Motor neuron (in vitro differentiated cells): ENCODE results near the gene NKX3-2. TPM values are rescaled to one million over a fixed set of nuclear protein-coding genes. Genes with fewer than 3 reads are reported as not detected.

Experiments used
- ATAC-seq, 8 experiments: fragments of 200-7000 bp; cut with Tn5 transposase; replicated peaks in 6 of 8; 2 replicates each; pipeline ENCODE4 v1.8.0; 2021; ENCODE audit warnings: mild to moderate bottlenecking in 8 of 8, moderate library complexity in 8 of 8
- H3K27ac ChIP-seq, 2 donors: fragments of 250-450 bp; sonication (Bioruptor Pico); 2 replicates each; pipeline ENCODE4 v1.9.0; 2021; ENCODE audit warnings: antibody characterized with exemption in 2 of 2, mild to moderate bottlenecking in 2 of 2, moderate library complexity in 1 of 2
- H3K4me1 ChIP-seq, 2 donors: fragments of 250-450 bp; sonication (Bioruptor Pico); replicated peaks in 1 of 2; 2 replicates each; pipeline ENCODE4 v1.6.1; 2021; ENCODE audit warnings: antibody characterized with exemption in 2 of 2, mild to moderate bottlenecking in 2 of 2, moderate library complexity in 1 of 2
- H3K4me3 ChIP-seq, 5 donors: fragments of 250-450 bp; sonication (Bioruptor Pico); 2 replicates each; pipeline ENCODE4 v1.9.0; 2021; ENCODE audit warnings: antibody characterized with exemption in 5 of 5, mild to moderate bottlenecking in 5 of 5, moderate library complexity in 4 of 5
- WGBS, 10 experiments: fragments of 450-650 bp; shearing (Covaris generic); methylation state at CpG; one replicate each; pipeline ENCODE4 v1.0.0; 2022; 5-methylcytosine and 5-hydroxymethylcytosine counted together
- in situ Hi-C, 9 experiments: fragments of 400-800 bp; cut with MboI; loops; one replicate each; pipeline ENCODE4 v1.15.0; 2021; ENCODE audit warnings: low sequenced_read_pairs in 9 of 9, low pct_unique_long_range_greater_than_20kb in 2 of 9; ENCODE audit not compliant: unreplicated experiment in 9 of 9
- total RNA-seq, 8 experiments: library from RNA; unstranded; fragments of 300-600 nt; gene quantifications; 2 replicates each; pipeline versions ENCODE4 v1.2.3 to v1.2.4, GENCODE V29; 2022

Gene NKX3-2
- total RNA-seq, 8 experiments from 2014 or later: 0.43 to 24.3 (median 1.0) TPM

GRCh38 chr4:13511101-13511500, 33.2 kb downstream of the NKX3-2 start:
- no peak for ATAC-seq
- H3K4me3 ChIP-seq: no peak overlapping the region
- no peaks in the 10 kb centered on the region for H3K4me1 ChIP-seq
- no peak overlapping the region for H3K27ac ChIP-seq
- in situ Hi-C loops: no loop called here

- in situ Hi-C loops: no loop called here
- WGBS, 10 experiments: 33 to 43% (median 40%) methylated on average over 1 of the region's 1 CpG; no CpG with 5 or more reads in 7 of the 10 experiments
- Histone ChIP-seq H3K4me3 (no peak overlapping the region), H3K4me1 (no peaks in the 10 kb centered on the region), H3K27ac (no peak overlapping the region)
- ATAC-seq: no peak
Measured at GRCh38 chr4:13509442-13509841, 34.9 kb downstream of the NKX3-2 start.

- H3K4me1 ChIP-seq: no peaks in the 10 kb centered on the region
- ATAC-seq: no peak
- H3K27ac ChIP-seq: no peak overlapping the region
- H3K4me3 ChIP-seq: no peak overlapping the region
- 20 to 100% (median 89%) methylated on average over 2 to 5 of the region's 5 CpGs for WGBS, 10 experiments
- in situ Hi-C loops: no loop called here
Measured at GRCh38 chr4:13504374-13504773, 39.9 kb downstream of the NKX3-2 start.

- no peaks in the 10 kb centered on the region for H3K4me1 ChIP-seq
- no peak overlapping the region for H3K4me3 ChIP-seq
- in situ Hi-C loops: no loop called here
- no peak for ATAC-seq
- 13 to 100% (median 83%) methylated on average over 1 of the region's 1 CpG for WGBS, 10 experiments
- no peak overlapping the region for H3K27ac ChIP-seq
Measured at GRCh38 chr4:13498469-13498868, 45.8 kb downstream of the NKX3-2 start.

- no peak overlapping the region for H3K27ac ChIP-seq
- no peak for ATAC-seq
- in situ Hi-C loops: no loop called here
- no peaks in the 10 kb centered on the region for H3K4me1 ChIP-seq
- WGBS, 10 experiments: 10 to 76% (median 54%) methylated on average over 1 to 2 of the region's 2 CpGs; no CpG with 5 or more reads in 2 of the 10 experiments
- H3K4me3 ChIP-seq: no peak overlapping the region
Measured at GRCh38 chr4:13496605-13497004, 47.7 kb downstream of the NKX3-2 start.

- WGBS, 10 experiments: 6 to 100% (median 92%) methylated on average over 1 of the region's 1 CpG
- in situ Hi-C loops: no loop called here
- ATAC-seq: no peak
- Histone ChIP-seq H3K4me1 (no peaks in the 10 kb centered on the region), H3K4me3 (no peak overlapping the region), H3K27ac (no peak overlapping the region)
Measured at GRCh38 chr4:13495753-13496152, 48.6 kb downstream of the NKX3-2 start.

- no peak for ATAC-seq
- Histone ChIP-seq H3K27ac (no peak overlapping the region), H3K4me3 (no peak overlapping the region), H3K4me1 (no peaks in the 10 kb centered on the region)
- in situ Hi-C loops: no loop called here
Measured at GRCh38 chr4:13493793-13494192, 50.5 kb downstream of the NKX3-2 start.

GRCh38 chr4:13492747-13493146, 51.6 kb downstream of the NKX3-2 start:
- in situ Hi-C loops: no loop called here

More at GRCh38 chr4:13492747-13493146, 51.6 kb downstream of the NKX3-2 start:
- no peak for ATAC-seq
- WGBS, 10 experiments: 29 to 100% (median 88%) methylated on average over 1 to 3 of the region's 3 CpGs; no CpG with 5 or more reads in 1 of the 10 experiments
- Histone ChIP-seq H3K4me3 (no peak overlapping the region), H3K27ac (no peak overlapping the region), H3K4me1 (no peaks in the 10 kb centered on the region)

Other genes starting within 250 kb of the NKX3-2 start
- gene RAB28, start 60.2 kb downstream of the NKX3-2 start, total RNA-seq: 10 to 100 TPM; 16.8 to 40.9 (median 26.0) TPM
- gene BOD1L1, start 83.2 kb upstream of the NKX3-2 start, total RNA-seq: 100 to 1,000 TPM in 1 of 8 experiments, 10 to 100 TPM in 7; 32.6 to 157 (median 49.6) TPM